Endothelial cell (in vitro differentiated cells): ENCODE results near the gene CDKN1B. TPM values are rescaled to one million over a fixed set of nuclear protein-coding genes. Genes with fewer than 3 reads are reported as not detected.

ENCODE experiments used
- DNase-seq: peaks from one replicate; pipeline ENCODE4 v3.0.0; 2021; ENCODE audit warnings: low spot score
- H3K27ac Mint-ChIP-seq: one replicate; pipeline ENCODE4 v1.8.0; 2021; ENCODE audit warnings: mixed read lengths, inconsistent platforms; ENCODE audit not compliant: unreplicated experiment
- H3K27me3 Mint-ChIP-seq: one replicate; pipeline ENCODE4 v1.8.0; 2021; ENCODE audit warnings: mild to moderate bottlenecking, moderate library complexity, mixed read lengths, inconsistent platforms; ENCODE audit not compliant: unreplicated experiment
- H3K36me3 Mint-ChIP-seq: one replicate; pipeline ENCODE4 v1.8.0; 2021; ENCODE audit warnings: mild to moderate bottlenecking, low read depth, mixed read lengths, inconsistent platforms; ENCODE audit not compliant: unreplicated experiment
- H3K4me1 Mint-ChIP-seq: one replicate; pipeline ENCODE4 v1.8.0; 2021; ENCODE audit warnings: mild to moderate bottlenecking, mixed read lengths, inconsistent platforms; ENCODE audit not compliant: unreplicated experiment
- H3K4me3 Mint-ChIP-seq: one replicate; pipeline ENCODE4 v1.8.0; 2021; ENCODE audit warnings: mild to moderate bottlenecking, mixed read lengths, inconsistent platforms; ENCODE audit not compliant: unreplicated experiment
- H3K9me3 Mint-ChIP-seq: one replicate; pipeline ENCODE4 v1.8.0; 2021; ENCODE audit warnings: mixed read lengths, inconsistent platforms; ENCODE audit not compliant: unreplicated experiment
- total RNA-seq: library from RNA; stranded (reverse); fragmentation: NEBNext Ultra II Directional; extraction: Animal tissue kit (Norgen Biotek cat#: 25700); gene quantifications from one replicate; pipeline ENCODE4 v1.2.1, GENCODE V29; 2021; ENCODE audit not compliant: unreplicated experiment
- TF ChIP-seq, protein P1 (sequence below): fragments of 200-600 bp; sonication (generic); IDR thresholded peaks from one replicate; pipeline ENCODE4 v1.5.0; 2021; ENCODE audit warnings: antibody characterized with exemption; ENCODE audit not compliant: unreplicated experiment

Gene CDKN1B
- total RNA-seq, 1 donor from 2014 or later: 34.6 TPM

- Mint-ChIP-seq H3K27me3 (peaks cover 18% of the 10 kb centered on the region), H3K27ac (peak overlapping the region; percentile 3), H3K4me1 (peaks cover 24% of the 10 kb centered on the region), H3K36me3 (peaks cover 28% of the 10 kb centered on the region), H3K4me3 (peak overlapping the region; percentile 85), H3K9me3 (no peaks in the 10 kb centered on the region)
- DNase-seq: peak; percentile 44
- TF ChIP-seq, protein P1, sequence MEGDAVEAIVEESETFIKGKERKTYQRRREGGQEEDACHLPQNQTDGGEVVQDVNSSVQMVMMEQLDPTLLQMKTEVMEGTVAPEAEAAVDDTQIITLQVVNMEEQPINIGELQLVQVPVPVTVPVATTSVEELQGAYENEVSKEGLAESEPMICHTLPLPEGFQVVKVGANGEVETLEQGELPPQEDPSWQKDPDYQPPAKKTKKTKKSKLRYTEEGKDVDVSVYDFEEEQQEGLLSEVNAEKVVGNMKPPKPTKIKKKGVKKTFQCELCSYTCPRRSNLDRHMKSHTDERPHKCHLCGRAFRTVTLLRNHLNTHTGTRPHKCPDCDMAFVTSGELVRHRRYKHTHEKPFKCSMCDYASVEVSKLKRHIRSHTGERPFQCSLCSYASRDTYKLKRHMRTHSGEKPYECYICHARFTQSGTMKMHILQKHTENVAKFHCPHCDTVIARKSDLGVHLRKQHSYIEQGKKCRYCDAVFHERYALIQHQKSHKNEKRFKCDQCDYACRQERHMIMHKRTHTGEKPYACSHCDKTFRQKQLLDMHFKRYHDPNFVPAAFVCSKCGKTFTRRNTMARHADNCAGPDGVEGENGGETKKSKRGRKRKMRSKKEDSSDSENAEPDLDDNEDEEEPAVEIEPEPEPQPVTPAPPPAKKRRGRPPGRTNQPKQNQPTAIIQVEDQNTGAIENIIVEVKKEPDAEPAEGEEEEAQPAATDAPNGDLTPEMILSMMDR: no peak
Measured at GRCh38 chr12:12723681-12724420, 6.7 kb downstream of the CDKN1B start.

DNA sequence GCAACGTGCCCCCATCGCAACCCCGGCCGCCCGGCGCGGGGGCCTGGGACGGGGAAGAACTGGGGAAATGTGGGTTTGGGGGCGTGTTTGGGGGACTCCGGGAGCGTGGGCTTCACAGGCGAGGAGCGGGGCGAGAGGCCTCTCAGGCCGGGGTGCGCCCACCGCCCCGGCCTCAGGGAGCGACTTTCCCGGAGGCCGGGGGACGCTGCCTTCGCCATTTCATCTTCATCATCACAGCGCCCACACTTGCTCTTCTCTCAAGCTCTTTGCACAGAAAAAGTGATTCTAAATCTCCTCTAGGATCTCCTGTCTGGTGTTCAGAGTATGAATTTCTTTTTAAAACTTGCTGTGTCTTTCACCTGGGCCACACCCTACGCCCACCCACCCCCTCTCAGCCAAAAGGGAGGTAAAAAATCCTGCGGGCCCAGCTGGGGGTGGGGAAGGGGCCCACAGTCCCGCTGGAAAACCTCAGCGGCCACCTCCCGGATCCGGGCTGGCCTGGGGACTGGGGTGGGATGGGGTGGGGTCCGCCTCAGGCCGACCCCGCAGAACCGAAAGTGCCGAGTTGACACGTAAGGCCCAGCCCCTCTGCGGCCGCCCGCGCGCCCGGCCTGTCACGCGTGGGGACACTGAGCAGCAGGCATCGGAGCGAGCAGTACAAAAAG, 7.4 kb downstream of the CDKN1B start:
- TF ChIP-seq, protein P1: no peak
- Mint-ChIP-seq H3K9me3 (no peaks in the 10 kb centered on the region), H3K27ac (peak overlapping the region; percentile 27), H3K27me3 (peaks cover 18% of the 10 kb centered on the region), H3K4me1 (peaks cover 17% of the 10 kb centered on the region), H3K36me3 (peaks cover 21% of the 10 kb centered on the region), H3K4me3 (peak overlapping the region; percentile 86)
- no peak for DNase-seq

GRCh38 chr12:12725086-12725955, 8.2 kb downstream of the CDKN1B start:
- Mint-ChIP-seq H3K4me3 (peak overlapping the region; percentile 97), H3K9me3 (no peaks in the 10 kb centered on the region), H3K4me1 (peaks cover 16% of the 10 kb centered on the region), H3K36me3 (peaks cover 18% of the 10 kb centered on the region), H3K27ac (peak overlapping the region; percentile 80), H3K27me3 (peaks cover 20% of the 10 kb centered on the region)
- peak; percentile 72 for DNase-seq
- TF ChIP-seq, protein P1: no peak

GRCh38 chr12:12725956-12726554, 8.9 kb downstream of the CDKN1B start:
- peak overlapping the region; percentile 43 for H3K27ac Mint-ChIP-seq
- peaks cover 10% of the 10 kb centered on the region for H3K36me3 Mint-ChIP-seq
- H3K9me3 Mint-ChIP-seq: no peaks in the 10 kb centered on the region
- H3K4me1 Mint-ChIP-seq: peaks cover 13% of the 10 kb centered on the region
- DNase-seq: no peak
- TF ChIP-seq, protein P1: no peak
- peak overlapping the region; percentile 97 for H3K4me3 Mint-ChIP-seq
- peaks cover 20% of the 10 kb centered on the region for H3K27me3 Mint-ChIP-seq
